T-helper 2 cell treated with Interferon-gamma antibody and Interleukin-4, amounts not matched to agents 5 μg/mL and 100 μg/mL, for 36 hours (primary cell): ENCODE data around the gene SEZ6L2.
"Not testable (repeated sequence)": the region's sequence is repeated elsewhere in the genome, so short reads cannot be mapped to it uniquely, and the experiment has no call there.

Experiments used
- DNase-seq: peaks from one replicate; pipeline ENCODE4 v3.0.0; 2021; ENCODE audit warnings: low spot score
- H3K27ac Mint-ChIP-seq: one replicate; pipeline ENCODE4 v1.8.0; 2021; ENCODE audit warnings: mild to moderate bottlenecking, mixed read lengths
- H3K27me3 Mint-ChIP-seq: one replicate; pipeline ENCODE4 v1.8.0; 2021; ENCODE audit warnings: low read depth, mixed read lengths
- H3K36me3 Mint-ChIP-seq: one replicate; pipeline ENCODE4 v1.8.0; 2021; ENCODE audit warnings: low read depth, mixed read lengths
- H3K4me1 Mint-ChIP-seq: one replicate; pipeline ENCODE4 v1.8.0; 2021; ENCODE audit warnings: low read depth, mixed read lengths
- H3K4me3 Mint-ChIP-seq: one replicate; pipeline ENCODE4 v1.8.0; 2022; ENCODE audit warnings: mild to moderate bottlenecking, moderate library complexity, mixed read lengths
- H3K9me3 Mint-ChIP-seq: one replicate; pipeline ENCODE4 v1.8.0; 2021; ENCODE audit warnings: mixed read lengths

Gene SEZ6L2

GRCh38 chr16:29899516-29900101, at the start of gene SEZ6L2:
Gene SEZ6L2 (minus strand): TSS chr16:29899550. CDS start chr16:29899019, 531 bp downstream.
- H3K4me1 Mint-ChIP-seq, result peaks cover 13% of the 10 kb centered on the region
- peaks cover 32% of the 10 kb centered on the region for H3K27me3 Mint-ChIP-seq
- H3K4me3 Mint-ChIP-seq, result peak within 1 kb of the TSS; percentile 70
- H3K27ac Mint-ChIP-seq, result no peak within 1 kb of the TSS
- no peaks in the 10 kb centered on the region for H3K9me3 Mint-ChIP-seq
- no peaks in the 10 kb centered on the region for H3K36me3 Mint-ChIP-seq
- DNase-seq, result no peak

GRCh38 chr16:29947897-29948296, 48.5 kb upstream of the SEZ6L2 start:
- DNase-seq, result no peak
- Mint-ChIP-seq H3K4me3 (no peak overlapping the region), H3K4me1 (no peaks in the 10 kb centered on the region), H3K9me3 (peaks cover 3% of the 10 kb centered on the region), H3K27me3 (peaks cover 5% of the 10 kb centered on the region), H3K27ac (no peak overlapping the region), H3K36me3 (peaks cover 2% of the 10 kb centered on the region)

GRCh38 chr16:29943846-29944799, 44.8 kb upstream of the SEZ6L2 start:
- no peak for DNase-seq
- Mint-ChIP-seq H3K4me3 (no peak overlapping the region), H3K36me3 (no peaks in the 10 kb centered on the region), H3K27ac (no peak overlapping the region), H3K27me3 (peaks cover 5% of the 10 kb centered on the region), H3K4me1 (peaks cover 2% of the 10 kb centered on the region), H3K9me3 (no peaks in the 10 kb centered on the region)

- Mint-ChIP-seq H3K36me3 (no peaks in the 10 kb centered on the region), H3K27ac (no peak overlapping the region), H3K27me3 (peaks cover 6% of the 10 kb centered on the region), H3K4me3 (no peak overlapping the region), H3K4me1 (peaks cover 2% of the 10 kb centered on the region), H3K9me3 (no peaks in the 10 kb centered on the region)
- no peak for DNase-seq
These were observed 41.3 kb upstream of the SEZ6L2 start for GRCh38 chr16:29940656-29941055.

GRCh38 chr16:29931750-29932149, 32.4 kb upstream of the SEZ6L2 start:
- H3K27ac Mint-ChIP-seq, H3K9me3 Mint-ChIP-seq, H3K4me3 Mint-ChIP-seq, DNase-seq, H3K4me1 Mint-ChIP-seq, H3K36me3 Mint-ChIP-seq: not testable (repeated sequence)
- peaks cover 17% of the 10 kb centered on the region for H3K27me3 Mint-ChIP-seq

GRCh38 chr16:29927070-29927905, 27.9 kb upstream of the SEZ6L2 start:
- H3K9me3 Mint-ChIP-seq, result no peaks in the 10 kb centered on the region
- peaks cover 14% of the 10 kb centered on the region for H3K36me3 Mint-ChIP-seq
- peak overlapping the region; percentile 94 for H3K27ac Mint-ChIP-seq
- H3K4me1 Mint-ChIP-seq, result peaks cover 29% of the 10 kb centered on the region
- DNase-seq, result no peak
- no peaks in the 10 kb centered on the region for H3K27me3 Mint-ChIP-seq
- peak overlapping the region; percentile 94 for H3K4me3 Mint-ChIP-seq

- H3K4me1 Mint-ChIP-seq, result peaks cover 29% of the 10 kb centered on the region
- no peak for DNase-seq
- H3K9me3 Mint-ChIP-seq, result no peaks in the 10 kb centered on the region
- no peaks in the 10 kb centered on the region for H3K27me3 Mint-ChIP-seq
- peaks cover 14% of the 10 kb centered on the region for H3K36me3 Mint-ChIP-seq
- H3K27ac Mint-ChIP-seq, result peak overlapping the region; percentile 94
- H3K4me3 Mint-ChIP-seq, result peak overlapping the region; percentile 94
These were observed 27.3 kb upstream of the SEZ6L2 start for GRCh38 chr16:29926711-29927052.

- H3K36me3 Mint-ChIP-seq, result peaks cover 19% of the 10 kb centered on the region
- DNase-seq, result peak; percentile 94
- H3K9me3 Mint-ChIP-seq, result no peaks in the 10 kb centered on the region
- H3K4me1 Mint-ChIP-seq, result peaks cover 31% of the 10 kb centered on the region
- H3K4me3 Mint-ChIP-seq, result peak within 1 kb of the TSS; percentile 94
- H3K27me3 Mint-ChIP-seq, result no peaks in the 10 kb centered on the region
- peak within 1 kb of the TSS; percentile 94 for H3K27ac Mint-ChIP-seq
These were observed 26.7 kb upstream of the SEZ6L2 start, which contains the start of gene KCTD13 for GRCh38 chr16:29925781-29926710. Gene KCTD13 (minus strand): TSS chr16:29926226. CDS start chr16:29926033, 193 bp downstream.

GRCh38 chr16:29925105-29925756, 25.9 kb upstream of the SEZ6L2 start:
- peaks cover 26% of the 10 kb centered on the region for H3K36me3 Mint-ChIP-seq
- no peaks in the 10 kb centered on the region for H3K9me3 Mint-ChIP-seq
- peaks cover 35% of the 10 kb centered on the region for H3K4me1 Mint-ChIP-seq
- H3K4me3 Mint-ChIP-seq, result peak overlapping the region; percentile 89
- no peak for DNase-seq
- H3K27me3 Mint-ChIP-seq, result no peaks in the 10 kb centered on the region
- H3K27ac Mint-ChIP-seq, result peak overlapping the region; percentile 87

- Mint-ChIP-seq H3K27ac (no peak overlapping the region), H3K4me1 (peaks cover 35% of the 10 kb centered on the region), H3K4me3 (no peak overlapping the region), H3K36me3 (peaks cover 32% of the 10 kb centered on the region), H3K27me3 (no peaks in the 10 kb centered on the region), H3K9me3 (no peaks in the 10 kb centered on the region)
- DNase-seq, result no peak
These were observed 23.7 kb upstream of the SEZ6L2 start for GRCh38 chr16:29922986-29923501.

GRCh38 chr16:29922326-29922725, 23.0 kb upstream of the SEZ6L2 start:
- Mint-ChIP-seq H3K4me3 (no peak overlapping the region), H3K36me3 (peaks cover 34% of the 10 kb centered on the region), H3K9me3 (no peaks in the 10 kb centered on the region), H3K27ac (peak overlapping the region; percentile 7), H3K27me3 (no peaks in the 10 kb centered on the region), H3K4me1 (peaks cover 32% of the 10 kb centered on the region)
- DNase-seq, result no peak

GRCh38 chr16:29921034-29921385, 21.7 kb upstream of the SEZ6L2 start:
- H3K27ac Mint-ChIP-seq, result no peak overlapping the region
- peaks cover 34% of the 10 kb centered on the region for H3K36me3 Mint-ChIP-seq
- no peaks in the 10 kb centered on the region for H3K27me3 Mint-ChIP-seq
- no peaks in the 10 kb centered on the region for H3K9me3 Mint-ChIP-seq
- DNase-seq, result no peak
- peaks cover 22% of the 10 kb centered on the region for H3K4me1 Mint-ChIP-seq
- H3K4me3 Mint-ChIP-seq, result no peak overlapping the region
